GM13976 (cell line): ENCODE results near the gene CD72.
A peak's percentile ranks its signal among the peaks of the same experiment; 100 is the strongest.

Source experiments
- DNase-seq: peaks from one replicate; pipeline ENCODE4 v3.0.0; 2012; ENCODE audit warnings: low spot score
- in situ Hi-C: fragments of 300-500 bp; cut with MboI; formaldehyde crosslinking; loops from one replicate; pipeline ENCODE4 v1.12.0; 2022; ENCODE audit warnings: low sequenced_read_pairs, mixed read lengths, inconsistent platforms; ENCODE audit not compliant: unreplicated experiment
- TF ChIP-seq, protein P1 (sequence below): IDR thresholded peaks from 2 replicates; pipeline ENCODE4 v1.5.1; 2012; ENCODE audit warnings: borderline replicate concordance, mild to moderate bottlenecking; ENCODE audit not compliant: insufficient read depth; ENCODE audit errors: extremely low read depth, missing control alignments, control extremely low read depth

The CD72 gene

GRCh38 chr9:35606138-35606504 lies 12.1 kb downstream of the CD72 start:
- no peak for DNase-seq
- in situ Hi-C loops: no loop called here
- TF ChIP-seq, protein P1, sequence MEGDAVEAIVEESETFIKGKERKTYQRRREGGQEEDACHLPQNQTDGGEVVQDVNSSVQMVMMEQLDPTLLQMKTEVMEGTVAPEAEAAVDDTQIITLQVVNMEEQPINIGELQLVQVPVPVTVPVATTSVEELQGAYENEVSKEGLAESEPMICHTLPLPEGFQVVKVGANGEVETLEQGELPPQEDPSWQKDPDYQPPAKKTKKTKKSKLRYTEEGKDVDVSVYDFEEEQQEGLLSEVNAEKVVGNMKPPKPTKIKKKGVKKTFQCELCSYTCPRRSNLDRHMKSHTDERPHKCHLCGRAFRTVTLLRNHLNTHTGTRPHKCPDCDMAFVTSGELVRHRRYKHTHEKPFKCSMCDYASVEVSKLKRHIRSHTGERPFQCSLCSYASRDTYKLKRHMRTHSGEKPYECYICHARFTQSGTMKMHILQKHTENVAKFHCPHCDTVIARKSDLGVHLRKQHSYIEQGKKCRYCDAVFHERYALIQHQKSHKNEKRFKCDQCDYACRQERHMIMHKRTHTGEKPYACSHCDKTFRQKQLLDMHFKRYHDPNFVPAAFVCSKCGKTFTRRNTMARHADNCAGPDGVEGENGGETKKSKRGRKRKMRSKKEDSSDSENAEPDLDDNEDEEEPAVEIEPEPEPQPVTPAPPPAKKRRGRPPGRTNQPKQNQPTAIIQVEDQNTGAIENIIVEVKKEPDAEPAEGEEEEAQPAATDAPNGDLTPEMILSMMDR: no peak

- in situ Hi-C loops: no loop called here
- peak; percentile 61 for DNase-seq
- TF ChIP-seq, protein P1: no peak
Measured at GRCh38 chr9:35605351-35606137, 12.7 kb downstream of the CD72 start.

- peak; percentile 95 for DNase-seq
- in situ Hi-C loops: no loop called here
- TF ChIP-seq, protein P1: no peak
Measured at GRCh38 chr9:35604578-35605350, 13.4 kb downstream of the CD72 start, which contains the start of gene TESK1. Gene TESK1 (plus strand): TSS chr9:35605262. CDS start chr9:35605620, 358 bp downstream.

DNA sequence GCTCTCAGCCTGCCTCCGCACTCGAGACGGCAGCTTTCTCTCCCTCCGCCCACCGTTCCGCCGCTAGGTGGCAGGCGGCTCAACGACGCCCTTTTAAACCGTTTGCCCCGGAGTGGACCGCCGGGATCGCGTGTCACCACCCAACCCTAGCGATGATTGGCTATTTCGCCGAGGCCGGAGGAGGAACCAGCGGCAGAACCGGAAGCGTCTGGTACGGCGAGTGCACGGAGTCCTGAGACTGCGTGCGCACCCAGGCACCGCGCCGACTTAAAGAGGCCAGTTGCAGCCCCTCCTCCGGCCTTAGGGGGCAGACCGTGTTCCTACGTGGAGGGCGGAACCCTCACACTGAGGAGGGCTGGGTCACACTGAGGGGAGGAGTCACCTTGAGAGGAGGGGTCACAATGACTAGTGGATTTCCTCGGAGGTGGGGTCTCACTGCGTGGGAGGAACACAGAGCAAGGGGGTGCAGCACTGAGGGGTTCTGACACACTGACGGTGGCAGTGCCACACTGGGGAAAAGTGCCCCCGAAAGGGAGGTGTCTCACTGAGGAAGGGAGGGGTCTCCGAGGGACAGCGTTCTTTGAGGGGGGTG lies 14.1 kb downstream of the CD72 start:
- peak; percentile 98 for DNase-seq
- TF ChIP-seq, protein P1: peak; percentile 91
- in situ Hi-C loops: no loop called here

DNA sequence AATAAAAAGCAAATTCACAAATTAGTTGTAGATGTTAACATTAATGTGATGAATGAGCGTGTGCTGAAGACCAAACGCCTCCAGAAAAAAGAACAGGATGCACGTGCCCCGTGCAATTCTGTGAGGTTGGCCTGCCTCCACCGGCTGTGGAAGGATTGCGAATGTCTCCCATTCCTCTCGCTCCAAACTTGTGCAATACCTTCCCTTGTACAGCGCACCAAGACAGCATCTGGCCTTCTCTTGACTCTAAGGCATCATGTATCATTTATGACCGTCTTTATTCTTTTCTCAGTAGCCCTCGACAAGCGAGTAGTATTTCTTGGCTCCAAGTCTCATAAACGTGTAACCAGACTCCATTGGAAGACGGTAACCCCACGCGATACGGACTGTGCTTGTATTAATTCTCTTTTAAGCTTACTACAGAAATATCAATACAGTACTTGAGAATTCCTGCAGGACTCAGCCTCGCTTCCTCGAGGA lies 14.7 kb downstream of the CD72 start:
- in situ Hi-C loops: no loop called here
- TF ChIP-seq, protein P1: no peak
- DNase-seq: no peak
